ENCODE measurements around the gene ACBD3.

- TF ChIP-seq CTCF (IDR thresholded peaks at IDR 0.05) (no peak), POLR2AphosphoS5 (IDR thresholded peaks at IDR 0.05) (no peak), EP300 (IDR thresholded peaks at IDR 0.05) (no peak), POLR2A (IDR thresholded peaks at IDR 0.05) (no peak)
These were observed 34.1 kb upstream of the ACBD3 start for GRCh38 chr1:226220473-226221189.

Data from upper lobe of left lung (tissue), 4 donors.